HG02973 (cell line): ENCODE results near the gene PIK3R1.

ENCODE experiments used
- ATAC-seq: cut with Tn5 transposase; IDR thresholded peaks from one replicate; pipeline ENCODE4 v1.9.1; 2021; ENCODE audit warnings: moderate library complexity; ENCODE audit not compliant: unreplicated experiment

Gene PIK3R1

GRCh38 chr5:68268101-68268851, 52.7 kb downstream of the PIK3R1 start:
- peak; percentile 41 for ATAC-seq

DNA sequence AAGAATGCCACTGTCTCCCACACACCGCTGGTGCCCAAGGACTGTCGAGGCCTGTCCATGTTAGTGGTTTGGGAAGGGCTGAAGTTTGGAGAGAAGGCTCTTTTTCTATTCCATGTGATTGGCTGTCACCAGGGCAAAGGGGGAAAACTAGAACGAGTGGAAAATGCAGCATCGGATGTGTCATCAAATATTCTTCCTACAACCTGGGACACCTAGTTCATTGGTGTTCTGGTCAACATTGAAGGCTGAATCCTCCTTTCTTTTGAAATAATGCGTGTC, 53.2 kb downstream of the PIK3R1 start:
- ATAC-seq = no peak

GRCh38 chr5:68269820-68270219, 54.3 kb downstream of the PIK3R1 start:
- ATAC-seq = no peak

- ATAC-seq = no peak
These were observed 54.9 kb downstream of the PIK3R1 start for GRCh38 chr5:68270399-68270975.

DNA sequence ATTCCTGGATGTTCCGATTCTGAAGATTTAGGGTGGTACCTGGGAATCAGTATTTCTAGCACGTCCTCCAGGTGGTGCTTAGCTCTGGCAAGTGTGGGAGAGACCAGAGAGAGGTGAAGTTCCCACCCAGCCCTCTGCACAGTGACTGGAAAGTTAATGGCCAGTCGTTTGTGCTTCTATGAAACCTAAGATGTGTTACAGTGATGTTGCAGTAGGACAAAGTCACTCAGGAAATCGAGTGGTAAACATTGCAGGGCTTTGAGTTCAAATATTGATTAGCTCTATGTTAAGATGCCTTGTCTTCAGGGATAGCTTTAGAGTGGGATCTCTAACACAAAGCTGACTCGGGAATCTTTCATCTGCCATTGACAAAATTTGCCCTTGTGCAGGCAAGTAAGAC, 55.6 kb downstream of the PIK3R1 start:
- no peak for ATAC-seq

- ATAC-seq = no peak
These were observed 56.7 kb downstream of the PIK3R1 start for GRCh38 chr5:68272289-68272688.

GRCh38 chr5:68273717-68274409, 58.3 kb downstream of the PIK3R1 start:
- peak; percentile 40 for ATAC-seq

DNA sequence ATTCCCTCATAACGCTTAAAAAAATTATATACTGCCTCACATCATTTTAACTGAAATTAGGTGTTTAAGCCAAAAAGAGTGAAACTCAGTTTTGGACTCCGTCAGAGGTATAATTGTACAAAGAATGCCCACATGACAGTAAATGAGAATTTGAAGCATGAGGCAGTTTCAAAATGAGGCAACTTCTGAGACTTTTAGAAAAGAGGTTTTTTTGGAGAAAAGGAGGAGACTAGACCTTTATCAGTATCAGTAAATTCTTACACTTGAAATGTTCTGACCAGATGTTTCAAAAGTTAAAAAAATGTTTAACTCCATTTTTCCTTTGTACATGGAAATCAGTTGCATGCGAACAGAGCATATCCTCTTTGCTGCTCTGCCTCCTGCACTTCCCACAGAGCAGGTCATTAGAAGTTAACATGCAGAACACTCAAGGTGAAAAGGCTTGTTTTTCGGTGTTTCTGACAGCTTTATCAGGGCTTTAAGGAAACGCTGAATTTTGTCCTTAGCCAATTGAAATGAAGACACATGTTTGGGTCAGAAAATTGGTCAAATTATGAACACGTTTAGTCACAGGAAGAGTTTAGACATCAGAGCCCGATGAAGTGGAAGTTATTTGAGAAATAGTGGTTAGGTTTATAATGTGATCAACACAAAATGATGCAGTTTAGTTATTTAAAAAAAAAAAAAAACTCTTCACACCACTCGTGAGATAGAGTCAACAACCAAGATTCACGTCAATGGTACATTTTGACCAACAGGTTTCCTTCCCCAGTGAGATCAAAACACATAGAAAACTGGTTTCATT, 59.5 kb downstream of the PIK3R1 start:
- peak; percentile 48 for ATAC-seq

DNA sequence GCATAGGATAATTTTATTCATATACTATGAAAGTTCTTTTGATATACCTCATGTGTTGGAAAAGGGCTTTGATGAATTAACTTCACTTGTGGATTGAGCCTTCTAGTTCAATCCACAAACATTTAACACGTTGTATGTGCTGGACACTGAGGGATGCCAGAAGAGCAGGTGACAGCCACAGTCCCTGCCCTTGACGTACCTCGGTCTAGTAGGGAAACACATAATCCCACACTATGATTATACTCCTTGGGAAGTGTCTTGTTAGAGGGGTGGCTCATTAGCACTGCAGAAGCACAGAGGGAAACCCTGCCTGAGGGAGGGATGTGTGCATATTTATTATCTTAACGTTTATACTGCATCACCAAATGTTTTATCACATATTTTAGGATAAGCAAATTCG, 61.2 kb downstream of the PIK3R1 start:
- ATAC-seq = no peak

DNA sequence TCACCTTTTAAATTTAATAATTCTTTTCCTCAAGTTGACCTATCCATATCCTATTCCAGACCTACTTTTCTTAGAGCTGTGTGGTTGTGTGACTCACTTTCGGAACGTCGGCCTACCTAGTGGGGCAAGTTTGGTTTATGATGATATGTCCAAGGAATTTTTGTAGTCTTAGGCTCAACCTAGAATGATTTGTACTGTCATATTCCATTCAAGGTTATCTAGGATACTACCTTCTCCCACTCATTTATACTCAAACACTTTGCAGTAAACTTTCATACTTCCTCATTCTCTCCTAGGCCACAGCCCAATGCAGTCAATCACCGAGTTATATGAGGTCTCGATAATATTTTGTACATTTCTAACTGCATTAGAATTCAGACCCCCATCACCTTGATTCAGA, 61.9 kb downstream of the PIK3R1 start:
- ATAC-seq = no peak

GRCh38 chr5:68279984-68280383, 64.4 kb downstream of the PIK3R1 start:
- no peak for ATAC-seq

DNA sequence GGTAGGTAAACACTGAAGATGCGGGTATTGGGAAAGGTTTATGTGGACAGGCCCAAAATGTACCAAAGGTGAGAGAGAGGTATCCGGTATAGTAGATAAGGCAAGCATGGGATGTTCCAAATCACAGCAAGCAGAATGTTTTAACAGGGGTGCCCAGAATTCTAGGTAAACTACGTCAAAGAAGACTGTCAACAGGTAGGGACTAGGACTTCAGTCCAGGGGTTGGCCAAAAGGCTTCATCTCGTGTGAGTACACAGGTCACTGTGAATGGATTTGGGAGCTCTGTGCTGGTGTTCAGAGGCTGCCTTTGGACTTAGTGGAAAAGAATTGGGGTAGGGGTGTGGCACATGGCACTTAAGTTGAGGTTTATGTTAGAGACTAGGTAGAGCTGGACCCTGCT, 66.4 kb downstream of the PIK3R1 start:
- ATAC-seq = no peak

- no peak for ATAC-seq
These were observed 68.2 kb downstream of the PIK3R1 start for GRCh38 chr5:68283766-68284165.

DNA sequence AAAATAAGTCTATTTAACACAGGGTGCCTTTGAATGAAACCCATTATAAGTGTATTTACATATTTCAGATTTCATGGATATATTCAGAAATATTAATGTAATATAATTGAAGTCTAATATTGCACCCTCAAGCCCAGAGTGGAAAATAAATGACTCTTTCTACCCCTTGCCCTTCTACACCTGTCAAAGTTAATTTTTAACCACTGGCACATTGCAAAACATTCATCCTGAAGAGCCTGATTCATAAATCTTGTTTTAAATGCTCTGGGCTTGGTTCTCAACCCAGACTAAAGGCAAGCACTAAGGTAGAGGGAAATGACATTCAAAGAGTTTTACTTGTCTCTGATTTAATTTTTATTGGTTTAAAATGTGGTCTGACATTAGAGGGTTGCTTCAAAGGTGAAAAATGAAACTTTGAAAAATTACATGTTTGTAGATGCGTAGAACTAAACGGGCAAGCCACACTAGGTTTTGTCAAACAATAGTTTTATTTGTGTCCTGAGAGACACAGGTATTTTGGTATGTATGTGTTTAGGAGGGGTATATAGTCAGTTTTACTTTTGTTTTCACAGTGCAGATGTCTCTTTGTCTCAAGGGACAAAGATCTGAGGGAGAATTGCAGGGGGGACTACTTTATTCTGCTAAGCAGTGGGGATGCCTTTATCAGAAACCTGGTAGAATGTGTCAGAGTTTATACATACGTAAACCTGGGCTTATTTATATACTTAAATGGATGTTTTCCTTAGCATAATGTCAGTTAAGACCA, 69.7 kb downstream of the PIK3R1 start:
- no peak for ATAC-seq

DNA sequence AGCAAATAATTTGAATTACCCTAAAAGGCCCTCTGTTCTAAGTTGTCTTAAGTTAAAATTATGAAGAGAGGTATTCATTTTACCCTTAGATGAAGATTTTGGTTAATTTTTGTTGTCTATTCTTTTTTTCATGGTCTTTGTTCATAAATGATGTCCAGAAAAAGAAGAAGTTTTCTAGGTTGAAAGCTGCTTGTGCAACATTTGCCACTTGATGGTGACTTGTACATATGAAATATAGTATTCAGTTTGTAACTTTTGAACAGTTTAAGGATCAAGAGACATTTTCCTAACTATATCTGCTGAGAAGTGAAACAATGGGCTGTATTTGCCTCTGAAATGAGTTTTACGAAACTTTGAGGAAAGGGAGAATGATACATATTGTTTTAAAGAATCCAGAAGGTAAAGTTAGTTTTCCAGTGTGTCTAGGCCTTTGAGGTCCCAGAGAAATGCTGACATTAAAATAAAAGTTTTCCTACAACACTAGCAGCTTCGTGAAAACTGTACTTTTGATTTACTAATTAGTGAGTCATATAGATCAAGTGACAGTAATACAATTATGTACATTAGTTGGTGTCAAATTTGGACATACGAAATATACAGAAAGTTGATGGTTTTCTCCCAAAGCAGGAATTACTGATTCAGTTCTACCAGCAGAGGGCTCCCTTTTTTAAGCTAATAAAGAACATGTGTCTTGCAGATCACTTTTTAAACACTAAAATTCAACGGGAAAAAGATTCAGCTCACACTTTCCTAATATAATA, 70.5 kb downstream of the PIK3R1 start:
- no peak for ATAC-seq

DNA sequence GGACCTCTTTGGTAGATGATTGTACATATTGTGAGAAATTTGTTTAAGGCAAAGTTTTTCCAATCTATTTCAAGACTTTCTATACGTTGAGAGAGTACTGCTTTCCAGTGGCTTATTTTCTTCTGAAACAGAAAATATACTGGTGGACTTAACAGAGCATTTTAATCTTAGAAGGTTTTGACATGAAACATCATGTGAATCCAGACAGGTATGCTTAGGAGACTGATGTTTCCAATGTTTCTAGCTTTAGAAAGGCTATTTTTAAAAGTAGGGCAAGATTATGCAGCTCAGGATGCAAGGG, 71.0 kb downstream of the PIK3R1 start:
- no peak for ATAC-seq

GRCh38 chr5:68287631-68287975, 72.0 kb downstream of the PIK3R1 start:
- ATAC-seq = no peak

DNA sequence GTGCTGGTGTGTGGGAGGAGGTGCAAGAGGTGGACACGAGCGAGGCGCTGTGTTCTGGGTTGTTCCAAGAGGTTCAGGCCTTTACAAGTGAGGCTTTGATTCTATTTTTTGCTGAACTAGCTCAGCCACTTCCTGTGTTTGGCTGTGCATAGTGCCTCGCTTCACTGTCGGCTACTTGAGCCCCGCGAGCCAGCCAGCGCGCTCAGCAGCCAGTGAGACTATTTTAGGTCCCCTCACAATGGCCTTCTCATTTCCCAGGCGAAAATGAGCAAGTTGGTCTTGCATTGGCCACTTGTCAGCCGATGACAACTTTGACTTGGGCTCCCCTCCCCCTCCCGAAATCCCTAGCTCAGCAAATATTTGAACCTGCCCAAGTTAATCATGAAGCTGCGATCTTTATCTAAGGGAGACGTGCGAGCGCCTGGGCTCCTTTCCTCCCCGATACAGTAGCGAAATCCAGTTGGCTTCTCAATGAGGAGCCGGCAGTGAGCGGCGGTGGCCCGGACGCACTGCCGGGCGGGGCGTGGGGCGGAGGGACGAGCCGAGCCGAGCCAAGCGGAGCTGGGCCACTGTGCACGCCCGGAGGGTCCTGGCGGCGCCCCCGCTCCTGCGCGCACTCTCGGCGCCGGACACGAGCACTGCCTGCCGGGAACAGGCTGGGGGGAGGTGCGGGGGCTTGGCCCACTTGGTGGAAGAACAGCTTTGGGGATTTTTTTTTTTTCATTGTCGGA, 72.6 kb downstream of the PIK3R1 start:
- peak; percentile 53 for ATAC-seq

GRCh38 chr5:68288707-68289134, 73.2 kb downstream of the PIK3R1 start:
- ATAC-seq = peak; percentile 10

DNA sequence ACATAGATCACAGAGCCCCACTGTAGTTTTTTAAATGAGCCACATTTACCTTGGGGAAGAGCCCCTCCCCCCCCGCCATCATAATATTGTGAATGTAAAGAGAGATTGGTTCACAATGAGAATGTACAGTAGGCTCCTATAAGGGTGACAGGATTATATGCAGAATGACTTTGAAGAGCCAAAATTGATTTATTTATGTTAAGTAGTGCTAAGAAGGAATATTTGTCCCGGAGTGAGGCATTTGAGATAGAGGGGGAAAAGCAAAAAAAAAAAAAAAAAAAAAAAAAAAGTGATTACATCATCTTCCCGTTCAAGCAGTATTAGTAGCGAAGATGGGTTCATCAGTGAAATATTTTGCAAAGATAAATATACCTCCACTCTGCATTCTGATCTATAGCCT, 73.9 kb downstream of the PIK3R1 start:
- no peak for ATAC-seq
